SW 1271 (cell line): ENCODE results near the gene DPF3.
"Not testable (repeated sequence)": the region's sequence is repeated elsewhere in the genome, so short reads cannot be mapped to it uniquely, and the experiment has no call there.

Experiments
- DNase-seq, 2 experiments: peaks; one replicate each; lab custom pipeline; 2025; lab: John Stamatoyannopoulos, UW

Gene DPF3

DNA sequence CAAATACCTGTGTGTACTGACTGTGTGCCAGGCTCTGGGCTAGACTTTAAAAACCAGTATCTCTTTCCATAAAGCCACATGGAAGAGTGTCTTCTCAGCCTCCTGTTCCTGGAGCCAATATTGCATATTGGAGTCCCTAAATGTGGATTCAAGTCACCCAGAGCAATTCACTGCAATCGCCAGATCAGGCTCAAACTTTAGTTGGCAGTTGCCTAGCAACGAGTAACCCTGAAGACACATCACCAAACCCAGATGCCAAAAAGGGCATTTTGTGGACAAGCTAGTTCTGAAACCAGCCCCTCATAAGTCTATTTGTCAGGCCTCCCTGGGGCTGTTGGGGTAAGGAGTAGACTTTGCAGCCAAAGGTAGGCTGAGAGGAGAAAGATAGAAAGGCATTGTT, 13.7 kb downstream of the DPF3 start:
- no peak for DNase-seq

DNA sequence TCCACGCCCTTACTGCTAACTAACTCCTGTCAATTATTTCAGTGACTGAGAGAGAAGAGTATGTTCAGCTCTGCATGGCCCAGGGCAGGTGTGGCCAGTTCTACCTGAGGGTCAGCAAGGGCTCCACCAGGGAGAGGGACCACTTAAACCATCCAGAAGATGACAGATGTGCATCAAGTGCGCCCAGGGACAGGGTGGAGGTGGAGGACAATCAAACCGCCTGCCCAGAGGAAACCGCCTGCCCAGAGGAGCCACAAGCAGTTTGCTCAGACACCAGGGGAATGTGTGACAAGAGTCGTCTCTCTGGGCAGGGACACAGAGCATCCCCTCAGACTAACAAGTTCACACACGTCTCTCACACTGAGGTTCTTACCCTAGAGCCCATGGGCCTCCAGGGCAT, 14.5 kb downstream of the DPF3 start:
- no peak for DNase-seq

DNA sequence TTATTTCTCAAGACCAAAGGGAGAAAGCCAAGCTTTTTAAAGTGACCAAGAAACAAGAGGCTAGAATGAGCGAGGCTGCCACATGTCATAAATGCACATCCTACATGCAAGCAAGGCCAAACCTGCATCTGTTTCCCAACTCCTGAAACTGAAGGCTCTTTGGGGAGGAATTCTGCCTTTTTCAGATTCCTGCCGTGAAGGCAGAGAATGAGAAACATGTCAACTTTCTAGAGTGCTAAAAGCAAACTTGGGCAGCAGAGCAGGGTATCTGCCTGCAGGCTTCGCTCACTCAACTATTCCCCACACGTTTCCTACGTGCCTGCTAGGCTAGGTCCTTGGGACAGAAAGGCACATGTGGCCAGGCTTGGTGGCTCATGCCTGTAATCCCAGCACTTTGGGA, 15.2 kb downstream of the DPF3 start:
- no peak for DNase-seq

DNA sequence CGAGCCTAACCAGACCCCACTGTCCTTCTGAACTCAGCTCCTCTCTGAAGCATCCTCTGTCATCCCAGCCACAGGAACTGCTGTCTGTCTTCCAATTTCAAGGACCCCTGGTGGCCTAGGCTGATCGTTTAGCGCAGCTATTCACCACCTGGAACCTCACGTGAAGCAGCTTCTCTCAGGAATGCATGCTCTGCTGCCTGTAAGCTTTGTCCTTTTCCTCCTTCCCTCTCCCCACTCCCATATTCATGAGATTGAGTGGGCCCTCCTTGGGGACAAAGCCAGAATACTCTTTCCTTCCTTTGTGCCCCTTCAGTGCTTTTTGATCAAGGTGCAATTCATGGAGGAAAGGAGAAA, 17.2 kb downstream of the DPF3 start:
- DNase-seq, result no peak

DNA sequence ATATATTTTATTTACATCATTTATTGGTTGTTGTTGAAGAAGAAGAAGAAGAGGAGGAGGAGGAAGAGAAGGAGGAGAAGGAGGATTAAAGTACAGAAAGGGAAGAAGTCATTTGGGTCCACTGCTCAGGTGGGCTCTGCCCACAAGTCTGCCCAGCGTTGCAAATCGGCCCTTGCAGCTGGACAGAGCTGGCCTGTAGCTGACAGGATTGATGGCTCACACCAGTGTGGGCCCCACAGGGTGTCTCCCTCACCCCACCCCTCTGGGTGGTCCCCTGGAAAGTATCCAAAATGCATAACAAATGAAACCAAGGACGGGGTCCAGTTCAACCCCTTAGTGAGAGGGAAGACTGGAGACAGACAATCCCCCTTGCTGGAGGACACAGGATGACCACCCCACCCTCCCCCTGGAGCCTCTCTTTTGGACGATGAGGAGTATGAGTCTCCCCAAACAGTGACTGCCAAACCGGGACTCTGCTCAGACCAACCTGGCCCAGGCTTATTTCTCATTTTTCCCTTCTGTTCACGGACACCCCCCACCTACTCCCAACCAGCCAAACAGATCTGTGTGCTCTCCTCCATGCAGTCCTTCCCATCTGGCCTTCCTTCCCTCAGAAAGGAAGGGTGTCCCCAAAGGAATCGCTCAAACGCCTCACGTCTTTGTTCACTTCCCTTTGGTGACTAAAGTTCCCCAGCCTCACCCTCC, 17.7 kb downstream of the DPF3 start:
- DNase-seq, result no peak

DNA sequence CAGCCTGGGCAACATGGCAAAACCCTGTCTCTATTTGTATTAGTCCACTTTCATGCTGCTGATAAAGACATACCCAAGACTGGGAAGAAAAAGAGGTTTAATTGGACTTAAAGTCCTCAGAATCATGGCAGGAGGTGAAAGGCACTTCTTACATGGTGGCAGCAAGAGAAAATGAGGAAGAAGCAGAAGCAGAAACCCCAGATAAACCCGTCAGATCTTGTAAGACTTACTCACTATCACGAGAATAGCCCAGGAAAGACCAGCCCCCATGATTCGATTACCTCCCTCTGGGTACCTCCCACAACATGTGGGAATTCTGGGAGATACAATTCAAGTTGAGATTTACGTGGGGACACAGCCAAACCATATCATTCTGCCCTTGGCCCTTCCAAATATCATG, 23.0 kb downstream of the DPF3 start:
- DNase-seq, result not testable (repeated sequence)

DNA sequence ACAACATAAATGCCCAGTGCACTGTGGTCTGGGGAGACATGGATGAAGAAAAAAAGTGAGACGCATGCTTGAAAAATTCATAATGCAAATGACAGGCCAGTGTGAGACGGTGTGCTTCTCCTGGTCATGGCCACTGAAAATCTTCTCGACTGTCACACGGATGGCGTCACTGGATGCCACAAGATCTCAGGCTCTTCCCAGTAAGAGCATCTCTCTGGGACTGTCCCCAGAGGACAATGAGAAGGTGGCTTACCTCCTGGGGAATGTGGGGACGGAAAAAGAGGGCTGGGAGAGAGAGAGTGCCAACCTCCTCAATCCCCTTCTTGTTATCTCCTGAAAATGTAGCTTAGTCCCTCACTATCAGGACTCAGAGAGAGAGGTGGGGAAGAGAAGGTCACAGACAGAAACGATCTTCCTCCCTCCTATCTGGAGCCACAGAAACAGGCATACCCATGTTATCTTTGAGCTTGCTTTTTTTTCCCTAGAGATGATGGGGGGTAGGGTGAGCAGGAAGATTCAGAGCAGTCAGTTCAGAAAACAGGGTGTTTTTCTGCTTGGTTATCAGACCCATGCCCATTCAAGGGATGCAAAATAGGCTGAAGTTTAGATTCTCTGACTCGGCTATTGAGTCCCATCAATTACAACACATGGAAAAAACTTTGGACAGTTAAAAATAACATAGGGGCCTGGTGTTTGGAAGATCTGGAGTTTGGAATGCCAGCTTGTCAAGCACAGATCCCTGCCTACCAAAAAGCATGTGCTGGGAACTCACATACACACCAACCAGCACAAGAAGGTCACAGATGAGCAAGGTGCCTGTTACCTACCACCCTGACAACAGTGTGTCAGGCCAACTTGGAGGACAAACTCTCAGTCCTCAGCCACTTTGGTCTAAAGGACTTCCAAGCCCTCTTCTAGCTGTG, 24.2 kb downstream of the DPF3 start:
- DNase-seq, result no peak

DNA sequence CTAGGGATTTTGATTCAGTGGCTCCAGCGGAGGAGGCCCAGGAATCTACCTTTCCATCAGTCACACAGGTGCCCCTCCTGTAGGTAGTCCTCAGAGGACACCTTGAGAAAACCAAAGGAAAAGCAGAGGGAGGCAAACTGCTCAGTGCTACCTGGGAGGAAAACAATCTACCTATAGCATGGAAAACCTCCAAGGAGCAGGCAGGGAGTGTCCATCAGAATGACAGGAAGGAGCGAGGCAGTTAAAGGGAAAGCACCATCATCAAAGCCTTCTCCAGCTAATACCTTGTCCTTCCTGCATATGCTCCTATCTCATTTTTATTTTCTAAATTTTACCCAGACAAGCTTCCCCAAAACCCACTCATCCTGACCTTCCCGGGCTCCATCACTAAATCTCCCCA, 25.4 kb downstream of the DPF3 start:
- DNase-seq, result no peak

DNA sequence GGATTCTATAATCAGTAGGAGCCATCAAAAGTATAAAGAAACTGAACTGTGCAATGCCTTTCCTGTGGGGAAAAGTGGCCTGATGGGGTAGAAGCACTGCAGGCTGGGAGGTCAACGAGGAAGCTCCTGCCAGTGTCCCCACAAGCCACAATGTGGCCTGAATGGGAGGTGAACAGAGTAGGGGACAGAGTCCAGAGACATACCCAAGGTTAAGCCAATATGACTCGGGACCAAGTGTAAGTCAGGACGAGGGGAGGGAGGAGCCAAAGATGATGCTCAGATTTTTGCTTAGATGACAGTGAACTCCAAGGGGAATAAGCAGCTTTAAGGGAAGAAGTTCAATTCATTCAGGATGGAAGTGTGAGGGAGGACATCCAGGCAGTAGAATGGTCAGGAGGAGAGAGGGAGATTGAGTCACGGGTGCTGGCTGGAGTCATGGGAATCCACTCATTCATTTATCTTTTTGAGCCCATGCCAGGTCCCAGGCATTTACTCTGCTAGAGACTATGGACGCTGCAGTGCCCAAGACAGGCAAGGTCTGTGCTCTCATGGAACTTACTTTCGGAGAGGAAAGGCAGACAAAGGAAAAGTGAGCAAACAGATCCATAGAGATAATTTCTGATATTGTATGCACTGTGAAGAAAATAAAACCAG, 29.1 kb downstream of the DPF3 start:
- no peak for DNase-seq

DNA sequence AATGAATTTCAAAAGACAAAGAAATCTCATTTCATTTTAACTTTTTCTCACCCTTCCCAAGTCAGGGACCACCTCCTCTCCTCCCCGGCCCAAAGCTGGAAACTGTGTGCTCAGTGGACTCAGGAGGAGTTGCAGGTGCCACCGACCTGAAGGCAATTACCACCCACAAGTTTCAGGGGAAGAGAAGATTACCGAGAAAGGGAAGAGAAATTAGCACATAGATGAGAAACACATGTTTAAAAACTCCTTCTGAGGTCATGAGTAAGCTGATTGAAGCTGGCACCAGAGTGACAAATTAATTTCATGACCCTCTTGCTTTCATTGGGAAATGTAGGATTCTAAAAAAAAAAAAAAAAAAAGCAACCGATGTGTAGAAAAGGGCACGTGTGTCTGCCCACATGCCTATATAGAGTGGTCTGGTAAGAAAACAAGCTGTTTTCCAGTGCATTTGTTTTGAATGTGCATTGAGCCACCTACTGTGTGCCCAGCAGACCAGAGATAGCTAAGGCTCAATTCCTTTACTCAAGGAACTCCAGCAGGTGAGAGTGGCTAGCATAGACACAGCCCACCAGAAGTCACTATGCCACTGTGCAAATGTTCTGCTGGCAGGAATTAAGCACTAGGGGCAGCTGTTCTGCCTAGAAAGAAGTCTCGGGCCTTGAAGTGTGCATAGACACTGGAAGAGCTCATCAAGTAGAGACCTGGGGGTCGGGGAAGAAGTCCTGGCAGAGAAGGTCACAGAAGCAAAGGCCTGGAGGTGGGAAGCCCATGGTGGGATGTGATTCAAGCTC, 30.5 kb downstream of the DPF3 start:
- DNase-seq, result no peak

DNA sequence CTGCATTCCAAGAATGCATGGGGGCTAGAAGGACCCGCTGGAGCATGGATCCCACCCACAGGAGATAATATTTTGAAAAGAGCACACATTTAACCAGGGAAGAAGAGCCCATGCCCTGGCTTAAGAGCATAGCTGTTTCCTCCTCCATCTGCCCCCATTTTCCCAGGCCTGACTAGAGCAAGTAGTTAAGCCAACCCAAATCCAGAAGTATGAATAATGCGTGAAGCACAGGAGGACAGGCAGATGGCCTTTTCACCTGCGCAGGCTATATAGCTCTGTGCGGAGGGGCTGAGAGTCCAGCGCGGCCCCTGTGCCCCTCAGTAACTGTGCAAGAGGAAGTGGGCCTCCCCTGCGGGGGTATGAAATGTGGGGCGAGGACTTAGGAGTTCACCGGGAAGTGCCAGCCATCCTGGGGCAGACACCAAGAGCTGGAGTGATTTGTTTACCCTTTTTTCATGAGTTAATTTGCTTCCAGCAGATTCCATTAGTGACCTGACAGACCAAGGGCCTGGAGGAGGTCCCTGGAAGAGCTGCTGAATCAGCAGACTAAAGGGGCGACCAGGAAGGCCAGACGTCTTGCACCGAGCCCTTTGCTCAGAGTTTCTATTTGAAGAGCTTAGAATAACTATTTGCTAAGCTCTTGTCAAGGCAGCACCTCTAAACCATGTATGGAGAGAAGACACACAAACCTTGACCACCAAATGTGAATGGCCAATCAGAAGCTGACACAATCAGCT, 37.2 kb downstream of the DPF3 start:
- no peak for DNase-seq

DNA sequence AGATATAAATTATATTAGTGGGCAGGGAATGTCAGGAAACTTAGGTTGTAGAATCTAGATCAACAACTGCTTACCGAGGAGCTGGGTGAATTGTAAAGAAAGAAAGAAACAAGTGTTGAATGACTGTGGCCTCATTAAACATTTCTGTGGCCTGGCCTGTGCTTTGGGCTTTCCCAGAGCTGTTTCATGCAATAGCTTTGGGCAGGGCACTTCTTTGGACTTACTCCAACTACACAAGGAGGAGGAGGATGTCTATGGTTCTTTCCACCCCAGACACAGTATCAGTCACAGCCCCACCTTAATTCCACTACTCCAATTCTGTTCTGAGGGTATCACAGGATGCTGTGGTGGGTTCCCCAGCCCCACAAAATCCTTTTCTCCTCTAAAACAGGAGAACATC, 38.0 kb downstream of the DPF3 start:
- DNase-seq, result no peak

DNA sequence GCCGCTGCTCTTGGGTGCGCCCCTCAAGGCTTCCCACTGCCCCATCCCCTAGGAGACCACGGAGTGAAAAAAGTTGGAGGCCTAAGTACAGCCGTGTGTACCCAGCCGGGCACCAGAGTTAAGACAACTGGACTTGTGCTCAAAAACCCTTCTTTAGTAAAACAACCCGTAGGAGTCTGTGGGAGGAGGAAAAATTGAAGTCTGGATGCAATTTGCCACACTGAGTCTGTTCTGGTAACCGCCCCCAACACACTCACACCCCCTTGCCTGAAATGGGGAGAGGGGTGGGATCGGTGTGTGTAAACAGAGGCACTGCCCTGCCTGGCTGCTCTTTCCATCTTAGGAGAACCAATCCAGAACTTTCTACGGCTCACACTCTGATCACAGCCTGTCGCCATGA, 41.7 kb downstream of the DPF3 start:
- no peak for DNase-seq

DNA sequence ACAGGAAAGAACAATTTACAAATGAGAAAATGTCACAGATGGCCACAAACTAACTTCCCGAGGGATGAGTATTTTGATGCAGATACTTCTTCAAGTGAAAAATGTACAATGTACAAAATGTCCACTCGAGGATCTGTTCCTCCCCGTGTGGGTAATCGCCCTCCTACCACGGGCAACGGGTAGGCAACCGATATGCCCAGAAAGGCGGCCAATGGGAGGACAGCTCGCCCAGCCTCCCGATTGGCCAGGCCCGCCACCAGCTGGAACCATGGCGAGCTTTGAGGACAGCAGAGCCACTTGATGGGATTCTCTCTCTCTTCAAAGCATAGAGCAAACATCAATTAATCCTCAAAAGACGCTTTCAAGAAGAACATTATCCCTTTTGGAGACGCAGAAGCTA, 42.3 kb downstream of the DPF3 start:
- DNase-seq, result no peak

DNA sequence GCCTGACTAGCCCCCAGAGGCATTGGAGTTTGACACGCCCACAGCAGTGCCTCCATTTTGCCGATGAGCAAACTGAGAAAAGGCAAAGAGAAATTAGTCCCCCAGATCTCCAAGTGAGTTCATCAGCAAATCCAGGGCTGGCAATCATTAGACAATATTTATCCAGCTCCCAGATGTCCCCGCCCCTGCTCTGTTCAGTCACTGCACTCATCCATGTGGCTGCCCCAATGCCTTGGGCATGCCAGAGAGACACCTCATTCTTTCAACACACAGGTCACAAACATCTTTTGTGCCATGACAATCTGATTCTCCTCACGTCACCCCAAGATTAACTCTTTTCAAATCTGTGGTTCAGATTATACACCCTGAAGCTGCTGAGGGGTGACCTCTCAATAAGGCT, 43.5 kb downstream of the DPF3 start:
- DNase-seq, result no peak

DNA sequence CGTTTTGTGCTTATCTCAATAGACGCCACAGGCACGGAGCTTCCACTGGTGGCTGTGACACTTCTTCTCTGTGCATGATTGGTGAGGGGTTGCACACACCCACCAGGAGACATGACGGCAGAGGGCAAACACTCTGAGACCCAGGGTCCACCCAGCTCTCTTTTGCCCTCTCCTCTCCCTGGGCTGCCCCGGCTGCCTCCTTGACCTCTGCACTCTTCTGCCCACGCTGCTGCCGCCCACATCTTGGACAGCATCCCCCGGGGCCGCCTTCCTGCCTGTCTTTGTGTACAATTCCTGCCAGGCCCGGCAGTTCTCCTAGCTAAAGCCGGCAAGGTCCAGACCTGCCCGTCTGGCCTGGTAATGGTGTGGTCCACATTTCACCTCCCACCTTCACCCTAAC, 44.7 kb downstream of the DPF3 start:
- no peak for DNase-seq

DNA sequence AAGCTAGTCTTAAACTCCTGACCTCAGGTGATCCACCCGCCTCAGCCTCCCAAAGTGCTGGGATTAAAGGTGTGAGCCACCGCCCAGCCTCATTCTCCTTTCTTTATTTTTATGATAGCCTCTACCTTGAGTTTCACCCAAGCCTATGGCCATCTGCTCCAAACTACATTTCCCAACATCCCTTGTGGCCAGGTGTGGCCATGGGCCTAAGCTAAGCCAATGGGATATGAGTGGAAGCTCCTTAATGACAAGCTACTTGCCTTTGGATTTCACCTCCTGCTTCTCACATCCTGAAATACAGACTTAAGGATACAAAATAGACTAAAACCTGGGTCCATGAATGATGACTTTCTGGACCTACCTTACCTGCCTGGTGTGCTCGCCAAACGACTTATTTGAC, 46.2 kb downstream of the DPF3 start:
- DNase-seq, result no peak

DNA sequence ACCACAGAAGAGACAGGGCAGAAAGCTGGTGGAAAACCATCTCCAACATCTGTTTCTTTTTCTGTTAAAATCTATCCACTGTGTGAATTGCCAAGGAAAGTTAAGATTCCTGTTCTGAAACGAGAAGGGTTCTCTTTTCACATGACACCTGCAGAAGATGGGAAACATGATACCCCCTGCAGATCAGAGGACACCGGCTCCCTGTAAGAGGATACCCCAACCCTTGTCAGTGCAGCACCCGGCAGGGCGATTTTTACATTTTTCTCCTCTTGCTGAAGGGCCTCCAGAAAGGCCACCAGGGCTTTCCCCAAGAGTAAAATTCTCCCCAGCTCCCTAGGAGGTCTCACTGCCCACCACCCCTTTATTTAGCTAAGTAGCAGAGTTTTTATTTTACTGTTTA, 48.2 kb downstream of the DPF3 start:
- DNase-seq, result no peak

DNA sequence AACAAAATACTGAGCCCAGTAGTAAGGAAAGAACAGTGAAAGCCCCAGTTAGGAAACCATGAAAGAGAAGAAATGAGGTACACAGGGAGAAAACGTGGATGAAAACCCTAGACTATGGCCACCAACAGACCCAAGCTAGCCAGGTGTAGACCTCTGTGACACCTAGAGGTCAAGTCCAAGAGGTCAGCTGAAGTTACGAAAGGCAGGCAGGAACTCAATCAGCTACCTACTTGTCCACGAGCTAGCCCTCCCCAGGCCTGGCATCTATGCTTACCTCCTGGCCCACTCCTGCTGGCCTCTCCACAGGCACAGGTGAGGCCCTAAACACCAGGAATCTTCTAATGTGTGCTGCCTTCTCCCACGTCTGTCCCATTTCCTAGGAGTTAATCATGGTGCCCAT, 48.7 kb downstream of the DPF3 start:
- DNase-seq, result no peak

DNA sequence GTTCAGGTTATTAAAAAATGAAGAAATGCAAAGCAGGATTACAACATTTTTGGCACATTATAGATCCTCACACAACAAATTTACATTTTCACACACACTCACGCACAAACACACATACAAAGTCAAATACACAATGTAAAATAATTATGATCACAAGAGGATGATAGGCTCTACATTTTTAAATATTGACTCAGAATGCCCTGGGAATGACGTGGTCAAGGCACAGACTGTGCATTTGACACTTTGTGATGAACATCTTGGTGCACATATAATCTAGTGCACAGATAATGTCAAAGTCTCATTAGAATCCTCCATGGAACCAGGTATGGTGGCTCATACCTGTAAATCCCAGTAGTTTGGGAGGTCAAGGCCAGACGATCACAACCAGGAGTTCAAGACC, 49.4 kb downstream of the DPF3 start:
- no peak for DNase-seq

DNA sequence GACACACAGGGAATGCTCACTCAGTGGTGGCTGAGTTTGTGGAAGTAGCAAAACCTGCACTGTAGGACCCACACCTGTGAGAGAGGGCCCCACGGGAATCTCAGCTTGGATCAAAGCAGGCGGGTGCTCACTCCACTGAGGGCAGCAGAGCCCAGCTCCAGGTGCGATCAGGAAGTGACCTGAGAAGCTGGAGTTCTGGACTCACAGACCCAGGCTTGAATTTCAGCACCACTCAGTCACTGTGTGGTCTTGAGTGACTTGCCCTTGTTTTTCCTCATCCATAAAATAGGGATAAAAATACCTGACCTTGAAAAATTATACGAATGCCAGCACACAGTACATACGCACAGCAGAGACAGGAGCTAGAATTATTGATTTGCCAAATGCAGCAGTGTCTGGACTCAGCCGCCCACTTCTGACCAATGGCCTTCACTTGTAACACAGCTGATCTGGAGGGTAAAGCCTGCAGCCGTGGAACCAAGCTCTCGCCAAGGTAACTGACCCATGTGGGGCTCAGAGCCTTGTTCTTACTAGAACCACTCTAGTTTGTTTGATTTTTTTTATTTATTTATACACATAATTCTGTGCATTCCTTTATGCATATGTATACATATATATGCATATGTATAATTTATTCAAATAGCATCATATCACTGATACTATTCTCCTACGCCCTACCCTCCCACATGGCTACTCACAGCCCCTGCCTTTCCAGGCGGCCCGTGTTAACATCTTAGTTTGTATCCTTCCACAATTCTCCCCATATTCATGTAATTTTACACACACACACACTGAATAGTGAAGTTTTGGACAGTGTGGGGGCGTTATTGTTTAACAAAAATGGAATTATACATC, 53.9 kb downstream of the DPF3 start:
- no peak for DNase-seq
